GM12878 (cell line): ENCODE measurements around the gene HIVEP3. TPM values are rescaled to one million over a fixed set of nuclear protein-coding genes. Genes with fewer than 3 reads are reported as not detected.

Experiments
- ATAC-seq: fragments of 200-7000 bp; cut with Tn5 transposase; 3 replicates; pipeline ENCODE4 v1.9.1; 2020; ENCODE audit warnings: mild to moderate bottlenecking, moderate library complexity
- BruUV-seq: library from RNA; stranded (reverse); fragments of 400-500 nt; replicated peaks from 2 replicates; lab custom pipeline; 2021; lab: Mats Ljungman, UMichigan
- CTCF ChIA-PET: fragments of 300-600 bp; sonication (Branson Sonifier 250); formaldehyde crosslinking; extraction: SDS; loops from one replicate; lab custom pipeline; 2021; ENCODE audit warnings: inconsistent platforms; lab: Yijun Ruan, JAX
- POLR2A ChIA-PET: fragments of 350-600 bp; formaldehyde crosslinking; extraction: SDS; loops from one replicate; lab custom pipeline; 2021; ENCODE audit warnings: inconsistent platforms; lab: Charles Lee
- RAD21 ChIA-PET: fragments of 300-600 bp; sonication (Branson Sonifier 250); formaldehyde crosslinking; loops from one replicate; lab custom pipeline; 2023; ENCODE audit warnings: antibody characterized with exemption; ENCODE audit not compliant: unreplicated experiment; lab: Charles Lee
- SMC1A ChIA-PET: fragments of 300-600 bp; sonication (Branson Sonifier 250); formaldehyde crosslinking; loops from one replicate; lab custom pipeline; 2023; ENCODE audit not compliant: unreplicated experiment, uncharacterized antibody; lab: Charles Lee
- DNase-seq: peaks from one replicate; pipeline ENCODE4 v3.0.0-alpha.2; 2011; ENCODE audit warnings: low read depth, low spot score
- FAIRE-seq: peaks from 3 replicates; lab custom pipeline; 2011; peaks lifted over from hg19 to GRCh38; lab: Jason Lieb, UNC
- H2AFZ ChIP-seq: 2 replicates; pipeline ENCODE4 v1.6.0; 2011; ENCODE audit warnings: low read depth, low read length, control low read depth; ENCODE audit not compliant: control insufficient read depth
- H3K27ac ChIP-seq: 2 replicates; pipeline ENCODE4 v1.5.1; 2011; ENCODE audit warnings: control low read depth; ENCODE audit not compliant: control insufficient read depth, insufficient read depth
- H3K27me3 ChIP-seq, 2 experiments: replicated peaks in 1 of 2; 2 replicates each; pipeline versions ENCODE4 v1.6.0 to v1.6.1; 2011; ENCODE audit warnings: low read length in 1 of 2; ENCODE audit not compliant: control insufficient read depth in 2 of 2, insufficient read depth in 2 of 2
- H3K36me3 ChIP-seq, 2 experiments: 2 replicates each; pipeline ENCODE4 v1.5.1; 2011; ENCODE audit warnings: low read length in 1 of 2; ENCODE audit not compliant: control insufficient read depth in 2 of 2, insufficient read depth in 2 of 2
- H3K4me1 ChIP-seq: 2 replicates; pipeline ENCODE4 v1.6.1; 2011; ENCODE audit warnings: mild to moderate bottlenecking, low read length, moderate library complexity, mixed read lengths; ENCODE audit not compliant: control insufficient read depth, insufficient read depth
- H3K4me2 ChIP-seq: 2 replicates; pipeline ENCODE4 v1.6.0; 2011; ENCODE audit warnings: control low read depth; ENCODE audit not compliant: control insufficient read depth, insufficient read depth
- H3K4me3 ChIP-seq: fragments of 200-600 bp; sonication (generic); 2 replicates; pipeline ENCODE4 v1.5.1; 2016
- H3K79me2 ChIP-seq: 2 replicates; pipeline ENCODE4 v1.6.0; 2011; ENCODE audit warnings: low read length; ENCODE audit not compliant: control insufficient read depth, insufficient read depth
- H3K9ac ChIP-seq: 2 replicates; pipeline ENCODE4 v1.8.0; 2011; ENCODE audit warnings: low read length, control low read depth, mixed read lengths; ENCODE audit not compliant: control insufficient read depth, insufficient read depth
- H3K9me3 ChIP-seq: replicated peaks from 3 replicates; pipeline ENCODE4 v1.5.1; 2011; ENCODE audit warnings: mild to moderate bottlenecking, low read length; ENCODE audit not compliant: control insufficient read depth, insufficient read depth
- H4K20me1 ChIP-seq: 2 replicates; pipeline ENCODE4 v1.6.0; 2011; ENCODE audit not compliant: control insufficient read depth, insufficient read depth
- BACH1 ChIP-seq: fragments of 450-650 bp; IDR thresholded peaks from 2 replicates; pipeline ENCODE4 v1.6.1; 2017; ENCODE audit warnings: mild to moderate bottlenecking, borderline replicate concordance
- EGR1 ChIP-seq, 2 experiments: IDR thresholded peaks; 1 replicate in 1 of 2; 2 replicates in 1 of 2; pipeline ENCODE4 v1.6.1; 2011 to 2012; ENCODE audit warnings: low read depth in 2 of 2, low read length in 2 of 2, borderline replicate concordance in 1 of 2, mild to moderate bottlenecking in 1 of 2, moderate library complexity in 1 of 2
- EZH2 ChIP-seq: IDR thresholded peaks from 2 replicates; pipeline ENCODE4 v1.6.1; 2012; ENCODE audit warnings: low read depth, mild to moderate bottlenecking, control low read depth, inconsistent platforms, low read length, borderline replicate concordance; ENCODE audit not compliant: control insufficient read depth
- HCFC1 ChIP-seq: fragments of 150-350 bp; IDR thresholded peaks from 2 replicates; pipeline ENCODE4 v1.6.1; 2014; ENCODE audit warnings: low read length
- IRF3 ChIP-seq: fragments of 450-650 bp; IDR thresholded peaks from 2 replicates; pipeline ENCODE4 v1.6.1; 2014; ENCODE audit warnings: mild to moderate bottlenecking
- JUNB ChIP-seq: IDR thresholded peaks from 2 replicates; pipeline ENCODE4 v1.6.1; 2016; ENCODE audit warnings: antibody characterized with exemption, mild to moderate bottlenecking
- NBN ChIP-seq: fragments of 450-650 bp; IDR thresholded peaks from 2 replicates; pipeline ENCODE4 v1.6.1; 2016
- REST ChIP-seq: IDR thresholded peaks from 2 replicates; pipeline ENCODE4 v1.6.1; 2012; ENCODE audit warnings: mild to moderate bottlenecking, low read depth, low read length
- TARDBP ChIP-seq: IDR thresholded peaks from 2 replicates; pipeline ENCODE4 v1.6.1; 2016; ENCODE audit warnings: borderline replicate concordance
- TCF7 ChIP-seq: IDR thresholded peaks from 2 replicates; pipeline ENCODE4 v1.6.1; 2014; ENCODE audit warnings: antibody characterized with exemption, borderline replicate concordance
- ZNF622 ChIP-seq: fragments of 450-650 bp; IDR thresholded peaks from 2 replicates; pipeline ENCODE4 v1.6.1; 2017; ENCODE audit warnings: mild to moderate bottlenecking, inconsistent platforms
- ZSCAN29 ChIP-seq: fragments of 450-650 bp; IDR thresholded peaks from 2 replicates; pipeline ENCODE4 v1.6.1; 2017; ENCODE audit warnings: mild to moderate bottlenecking, moderate library complexity
- WGBS: methylation state at CpG from one replicate; pipeline ENCODE4 v1.1.6; 2016; ENCODE audit warnings: low lambda C conversion rate; ENCODE audit not compliant: insufficient replicate concordance, insufficient coverage; ENCODE audit errors: missing lambda C conversion rate; 5-methylcytosine and 5-hydroxymethylcytosine counted together
- in situ Hi-C: fragments of 300-500 bp; cut with MboI; formaldehyde crosslinking; loops from 9 replicates; pipeline ENCODE4 v1.14.3; 2018; ENCODE audit warnings: mixed read lengths
- intact Hi-C: fragments of 100-400 bp; cut with micrococcal nuclease; formaldehyde crosslinking; loops from one replicate; pipeline ENCODE4 v1.14.2; 2022; ENCODE audit not compliant: unreplicated experiment
- polyA plus RNA-seq, 11 experiments: library from polyadenylated mRNA; depleted of rRNA in 4 of 11; unstranded in 6 of 11; stranded (reverse) in 5 of 11; fragments of >200 nt; fragmentation: Nextera tagmentation in 4 of 11; fragmentation: Illumina TruSeq in 1 of 11; extraction: Ambion mirVana in 4 of 11; extraction: Trizol in 1 of 11; gene quantifications; 1 replicate in 1 of 11; 2 replicates in 10 of 11; pipeline versions ENCODE4 v1.2.1 to v1.2.3, GENCODE V29; 2011 to 2016; ENCODE audit warnings: inconsistent platforms in 2 of 11, missing spikeins in 2 of 11, low read depth in 1 of 11
- total RNA-seq, 4 experiments: library from RNA; depleted of rRNA in 3 of 4; stranded (reverse); fragments of >200 nt in 3 of 4; fragmentation: Illumina TruSeq in 1 of 4; extraction: Trizol in 1 of 4; gene quantifications; 2 replicates each; pipeline versions ENCODE4 v1.2.1 to v1.2.3, GENCODE V29; 2013 to 2021
- TF ChIP-seq, protein P1 (sequence below): IDR thresholded peaks from 2 replicates; pipeline ENCODE4 v1.6.1; 2012; ENCODE audit warnings: improper control_type of control experiment, low read depth, low read length; ENCODE audit not compliant: insufficient replicate concordance

The HIVEP3 gene
- total and polyA plus RNA-seq, 10 of the 15 experiments (the other 5 are each of a cell fraction or from before 2014, with no cell fraction given), result 1.8 to 13.6 (median 3.8) TPM

DNA sequence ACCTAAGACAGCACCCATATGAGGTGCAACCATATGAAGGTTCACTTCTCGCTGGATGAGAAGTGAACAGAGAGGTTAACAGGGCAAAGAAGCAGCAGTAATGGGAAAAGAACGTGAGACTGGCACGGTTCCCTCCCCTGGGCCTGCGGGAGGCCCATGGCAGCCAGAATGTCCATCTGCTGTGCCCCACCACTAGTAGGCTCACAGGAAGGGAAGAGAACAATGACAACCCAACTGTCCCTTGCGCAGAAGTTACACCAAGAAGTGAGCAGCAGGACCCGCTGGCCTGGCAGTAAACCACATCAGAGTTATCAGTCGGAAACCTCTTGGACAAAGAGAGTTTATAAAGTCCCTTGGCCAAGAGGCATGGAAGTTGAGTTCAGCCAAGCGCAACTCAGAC lies 11.3 kb downstream of the HIVEP3 start:
- no peaks in the 10 kb centered on the region for H3K79me2 ChIP-seq
- intact Hi-C loops (no loop called here), in situ Hi-C loops (no loop called here)
- FAIRE-seq (no peak), DNase-seq (no peak), ATAC-seq (no peak)
- no peaks in the 10 kb centered on the region for H3K27me3 ChIP-seq
- no peaks in the 10 kb centered on the region for H3K36me3 ChIP-seq
- no peak overlapping the region for H3K4me3 ChIP-seq
- ChIA-PET RAD21 (no interaction called here), SMC1A (interaction anchor here (1.2 to 4.4 kb wide), 2 partner anchors 12 to 35 kb away, joined by 4 to 14 read pairs; partner anchors contain the start of gene HIVEP3), POLR2A (interaction anchor here (1.1 to 1.5 kb wide), 2 partner anchors 12 to 19 kb away, joined by 3 to 4 read pairs; no protein-coding TSS in a partner anchor), CTCF (interaction anchor here (1.7 kb wide), 1 partner anchor 16 kb away, joined by 4 read pairs; no protein-coding TSS in a partner anchor)
- no peaks in the 10 kb centered on the region for H4K20me1 ChIP-seq
- no peak overlapping the region for H2AFZ ChIP-seq
- H3K4me1 ChIP-seq, result peaks cover 17% of the 10 kb centered on the region
- no TSS peak for BruUV-seq
- H3K27ac ChIP-seq, result no peak overlapping the region
- H3K4me2 ChIP-seq, result no peak overlapping the region
- H3K9me3 ChIP-seq, result no peaks in the 10 kb centered on the region; the same call in 1 of the 3 replicates
- WGBS, result 72% methylated on average over 8 of the region's 8 CpGs
- H3K9ac ChIP-seq, result no peak overlapping the region
- no peak for TF ChIP-seq IRF3
- TF ChIP-seq ZNF622, result no peak
- no peak for TF ChIP-seq BACH1
- no peak for TF ChIP-seq ZSCAN29
- no peak for TF ChIP-seq NBN
- no peak for TF ChIP-seq TARDBP
- TF ChIP-seq JUNB, result no peak
- TF ChIP-seq TCF7, result no peak
- TF ChIP-seq EGR1 (IDR thresholded peaks at IDR 0.05; ENCODE audit: borderline replicate concordance in 1 of 2, low read depth in 2 of 2, low read length in 2 of 2), result no peak
- no peak for TF ChIP-seq HCFC1
- TF ChIP-seq REST, result no peak
- TF ChIP-seq EZH2, result no peak
- TF ChIP-seq, protein P1, sequence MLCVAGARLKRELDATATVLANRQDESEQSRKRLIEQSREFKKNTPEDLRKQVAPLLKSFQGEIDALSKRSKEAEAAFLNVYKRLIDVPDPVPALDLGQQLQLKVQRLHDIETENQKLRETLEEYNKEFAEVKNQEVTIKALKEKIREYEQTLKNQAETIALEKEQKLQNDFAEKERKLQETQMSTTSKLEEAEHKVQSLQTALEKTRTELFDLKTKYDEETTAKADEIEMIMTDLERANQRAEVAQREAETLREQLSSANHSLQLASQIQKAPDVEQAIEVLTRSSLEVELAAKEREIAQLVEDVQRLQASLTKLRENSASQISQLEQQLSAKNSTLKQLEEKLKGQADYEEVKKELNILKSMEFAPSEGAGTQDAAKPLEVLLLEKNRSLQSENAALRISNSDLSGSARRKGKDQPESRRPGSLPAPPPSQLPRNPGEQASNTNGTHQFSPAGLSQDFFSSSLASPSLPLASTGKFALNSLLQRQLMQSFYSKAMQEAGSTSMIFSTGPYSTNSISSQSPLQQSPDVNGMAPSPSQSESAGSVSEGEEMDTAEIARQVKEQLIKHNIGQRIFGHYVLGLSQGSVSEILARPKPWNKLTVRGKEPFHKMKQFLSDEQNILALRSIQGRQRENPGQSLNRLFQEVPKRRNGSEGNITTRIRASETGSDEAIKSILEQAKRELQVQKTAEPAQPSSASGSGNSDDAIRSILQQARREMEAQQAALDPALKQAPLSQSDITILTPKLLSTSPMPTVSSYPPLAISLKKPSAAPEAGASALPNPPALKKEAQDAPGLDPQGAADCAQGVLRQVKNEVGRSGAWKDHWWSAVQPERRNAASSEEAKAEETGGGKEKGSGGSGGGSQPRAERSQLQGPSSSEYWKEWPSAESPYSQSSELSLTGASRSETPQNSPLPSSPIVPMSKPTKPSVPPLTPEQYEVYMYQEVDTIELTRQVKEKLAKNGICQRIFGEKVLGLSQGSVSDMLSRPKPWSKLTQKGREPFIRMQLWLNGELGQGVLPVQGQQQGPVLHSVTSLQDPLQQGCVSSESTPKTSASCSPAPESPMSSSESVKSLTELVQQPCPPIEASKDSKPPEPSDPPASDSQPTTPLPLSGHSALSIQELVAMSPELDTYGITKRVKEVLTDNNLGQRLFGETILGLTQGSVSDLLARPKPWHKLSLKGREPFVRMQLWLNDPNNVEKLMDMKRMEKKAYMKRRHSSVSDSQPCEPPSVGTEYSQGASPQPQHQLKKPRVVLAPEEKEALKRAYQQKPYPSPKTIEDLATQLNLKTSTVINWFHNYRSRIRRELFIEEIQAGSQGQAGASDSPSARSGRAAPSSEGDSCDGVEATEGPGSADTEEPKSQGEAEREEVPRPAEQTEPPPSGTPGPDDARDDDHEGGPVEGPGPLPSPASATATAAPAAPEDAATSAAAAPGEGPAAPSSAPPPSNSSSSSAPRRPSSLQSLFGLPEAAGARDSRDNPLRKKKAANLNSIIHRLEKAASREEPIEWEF, result no peak
